Measurements from ENCODE around the gene DUOXA1. TPM values are rescaled to one million over a fixed set of nuclear protein-coding genes. Genes with fewer than 3 reads are reported as not detected.

The DUOXA1 gene
- polyA plus RNA-seq, 1 donor (not counting 4 experiments of a cell fraction or from before 2014, with no cell fraction given): 15.1 TPM

DNA sequence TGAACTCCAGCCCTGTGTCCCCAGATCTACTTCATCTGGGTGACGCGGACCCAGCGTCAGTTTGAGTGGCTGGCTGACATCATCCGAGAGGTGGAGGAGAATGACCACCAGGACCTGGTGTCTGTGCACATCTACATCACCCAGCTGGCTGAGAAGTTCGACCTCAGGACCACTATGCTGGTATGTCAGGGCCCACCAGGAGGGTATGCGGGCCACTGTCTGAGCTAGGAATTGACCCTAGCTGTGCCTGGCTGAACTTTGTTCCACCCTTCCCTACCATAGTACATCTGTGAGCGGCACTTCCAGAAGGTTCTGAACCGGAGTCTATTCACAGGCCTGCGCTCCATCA, 33.8 kb upstream of the DUOXA1 start:
- FAIRE-seq (peak; percentile 26), DNase-seq (ENCODE audit: low read depth, low spot score) (no peak)
- Histone ChIP-seq H3K27me3 (ENCODE audit: control insufficient read depth, extremely low read depth, insufficient read depth, low read length) (no peaks in the 10 kb centered on the region), H2AFZ (ENCODE audit: control insufficient read depth, low read length) (no peak overlapping the region), H3K27ac (ENCODE audit: control insufficient read depth, insufficient read depth, low read length) (peak overlapping the region; percentile 93), H3K9ac (ENCODE audit: control insufficient read depth, extremely low read depth, insufficient read depth, low read length) (peak overlapping the region; percentile 55), H3K4me2 (ENCODE audit: control insufficient read depth, extremely low read depth, insufficient read depth, low read depth, low read length) (no peak overlapping the region), H3K9me3 (ENCODE audit: control insufficient read depth, low read depth, low read length) (no peaks in the 10 kb centered on the region), H3K4me1 (ENCODE audit: control insufficient read depth, extremely low read depth, insufficient read depth, low read length) (peaks cover 30% of the 10 kb centered on the region), H4K20me1 (ENCODE audit: control insufficient read depth, extremely low read depth, insufficient read depth, low read length) (no peaks in the 10 kb centered on the region), H3K36me3 (ENCODE audit: control insufficient read depth in 2 of 2, extremely low read depth in 1 of 2, insufficient read depth in 2 of 2, low read length in 2 of 2) (peaks cover 16 to 18% of the 10 kb centered on the region in 2 experiments), H3K79me2 (ENCODE audit: control insufficient read depth, insufficient read depth, low read length) (no peaks in the 10 kb centered on the region), H3K9me1 (ENCODE audit: control insufficient read depth, extremely low read depth, insufficient read depth, low read length) (peaks cover 2% of the 10 kb centered on the region), H3K4me3 (ENCODE audit: control insufficient read depth in 2 of 3, extremely low read depth in 1 of 3, insufficient read depth in 2 of 3, low read depth in 1 of 3, low read length in 3 of 3) (no peak overlapping the region)
- dilution Hi-C loops (cut with MboI; ENCODE audit: extremely low pct_ligation_motif_present, low sequenced_read_pairs): no loop called here
- TF ChIP-seq EZH2 (IDR thresholded peaks at IDR 0.05; ENCODE audit: low read length): no peak
- TF ChIP-seq, protein P1, sequence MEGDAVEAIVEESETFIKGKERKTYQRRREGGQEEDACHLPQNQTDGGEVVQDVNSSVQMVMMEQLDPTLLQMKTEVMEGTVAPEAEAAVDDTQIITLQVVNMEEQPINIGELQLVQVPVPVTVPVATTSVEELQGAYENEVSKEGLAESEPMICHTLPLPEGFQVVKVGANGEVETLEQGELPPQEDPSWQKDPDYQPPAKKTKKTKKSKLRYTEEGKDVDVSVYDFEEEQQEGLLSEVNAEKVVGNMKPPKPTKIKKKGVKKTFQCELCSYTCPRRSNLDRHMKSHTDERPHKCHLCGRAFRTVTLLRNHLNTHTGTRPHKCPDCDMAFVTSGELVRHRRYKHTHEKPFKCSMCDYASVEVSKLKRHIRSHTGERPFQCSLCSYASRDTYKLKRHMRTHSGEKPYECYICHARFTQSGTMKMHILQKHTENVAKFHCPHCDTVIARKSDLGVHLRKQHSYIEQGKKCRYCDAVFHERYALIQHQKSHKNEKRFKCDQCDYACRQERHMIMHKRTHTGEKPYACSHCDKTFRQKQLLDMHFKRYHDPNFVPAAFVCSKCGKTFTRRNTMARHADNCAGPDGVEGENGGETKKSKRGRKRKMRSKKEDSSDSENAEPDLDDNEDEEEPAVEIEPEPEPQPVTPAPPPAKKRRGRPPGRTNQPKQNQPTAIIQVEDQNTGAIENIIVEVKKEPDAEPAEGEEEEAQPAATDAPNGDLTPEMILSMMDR (optimal IDR thresholded peaks at IDR 0.05 in 1 of 3, IDR thresholded peaks at IDR 0.05 in 1 of 3, conservative IDR thresholded peaks at IDR 0.05 in 1 of 3; ENCODE audit: extremely low read depth in 1 of 3, insufficient read depth in 2 of 3, low read length in 3 of 3): no peak

DNA sequence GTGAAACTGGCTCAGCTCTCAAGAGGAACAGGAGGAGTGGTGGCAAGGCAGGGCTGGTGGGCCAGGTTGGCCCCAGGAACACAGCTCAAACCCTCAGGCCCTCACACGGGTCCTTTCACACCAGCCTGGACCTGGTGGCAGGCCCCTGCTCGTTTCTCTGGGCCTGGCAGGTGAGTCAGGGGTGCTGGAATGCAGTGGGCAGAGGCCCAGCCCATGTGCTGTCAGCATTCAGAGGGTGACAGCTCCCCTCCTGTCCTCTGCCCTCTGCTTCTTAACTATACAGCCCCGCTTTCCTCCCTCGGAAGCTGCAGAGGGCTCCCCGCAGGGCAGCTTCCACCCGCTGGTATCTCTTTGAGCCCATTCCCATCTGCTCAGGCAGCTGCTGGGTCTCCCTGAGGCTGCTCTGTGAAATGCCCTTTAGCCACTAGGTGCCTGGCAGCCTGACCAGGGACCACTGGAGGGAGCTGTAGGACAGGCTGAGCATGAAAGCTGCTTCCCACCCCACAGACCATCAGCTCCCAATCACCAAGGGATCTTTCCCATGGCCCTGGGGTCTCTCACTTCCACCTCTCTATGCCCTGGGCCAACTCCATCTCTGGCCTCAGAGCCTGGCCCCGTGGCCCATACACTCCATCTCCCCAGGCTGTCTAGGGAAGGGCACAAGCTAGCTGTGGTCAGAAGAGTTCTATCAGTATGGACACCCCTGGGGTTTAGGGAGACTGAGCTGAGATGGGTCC, 33.3 kb upstream of the DUOXA1 start:
- peak overlapping the region; percentile 86 for H3K4me2 ChIP-seq (ENCODE audit: control insufficient read depth, extremely low read depth, insufficient read depth, low read depth, low read length)
- peak overlapping the region; percentile 55 for H3K9ac ChIP-seq (ENCODE audit: control insufficient read depth, extremely low read depth, insufficient read depth, low read length)
- peak overlapping the region; percentile 33 for H2AFZ ChIP-seq (ENCODE audit: control insufficient read depth, low read length)
- no peaks in the 10 kb centered on the region for H3K9me3 ChIP-seq (ENCODE audit: control insufficient read depth, low read depth, low read length)
- H3K4me3 ChIP-seq (ENCODE audit: control insufficient read depth in 2 of 3, extremely low read depth in 1 of 3, insufficient read depth in 2 of 3, low read depth in 1 of 3, low read length in 3 of 3): peak overlapping the region in 2 of 3 experiments; percentile 34 to 35
- H4K20me1 ChIP-seq (ENCODE audit: control insufficient read depth, extremely low read depth, insufficient read depth, low read length): no peaks in the 10 kb centered on the region
- DNase-seq (ENCODE audit: low read depth, low spot score) (peak; percentile 89), FAIRE-seq (peak; percentile 92)
- peaks cover 35% of the 10 kb centered on the region for H3K4me1 ChIP-seq (ENCODE audit: control insufficient read depth, extremely low read depth, insufficient read depth, low read length)
- peaks cover 16 to 18% of the 10 kb centered on the region in 2 experiments for H3K36me3 ChIP-seq (ENCODE audit: control insufficient read depth in 2 of 2, extremely low read depth in 1 of 2, insufficient read depth in 2 of 2, low read length in 2 of 2)
- dilution Hi-C loops (cut with MboI; ENCODE audit: extremely low pct_ligation_motif_present, low sequenced_read_pairs): no loop called here
- H3K9me1 ChIP-seq (ENCODE audit: control insufficient read depth, extremely low read depth, insufficient read depth, low read length): peaks cover 2% of the 10 kb centered on the region
- H3K27ac ChIP-seq (ENCODE audit: control insufficient read depth, insufficient read depth, low read length): peak overlapping the region; percentile 93
- no peaks in the 10 kb centered on the region for H3K79me2 ChIP-seq (ENCODE audit: control insufficient read depth, insufficient read depth, low read length)
- TF ChIP-seq, protein P1 (optimal IDR thresholded peaks at IDR 0.05 in 1 of 3, IDR thresholded peaks at IDR 0.05 in 1 of 3, conservative IDR thresholded peaks at IDR 0.05 in 1 of 3; ENCODE audit: extremely low read depth in 1 of 3, insufficient read depth in 2 of 3, low read length in 3 of 3): peak; percentile 90 to 97 (median 95)
- no peak for TF ChIP-seq EZH2 (IDR thresholded peaks at IDR 0.05; ENCODE audit: low read length)
- no peaks in the 10 kb centered on the region for H3K27me3 ChIP-seq (ENCODE audit: control insufficient read depth, extremely low read depth, insufficient read depth, low read length)

All from keratinocyte (primary cell).